GM12878 (cell line): ENCODE measurements around the gene NEB. TPM values are rescaled to one million over a fixed set of nuclear protein-coding genes. Genes with fewer than 3 reads are reported as not detected.

Experiments used
- ATAC-seq: fragments of 200-7000 bp; cut with Tn5 transposase; 3 replicates; pipeline ENCODE4 v1.9.1; 2020; ENCODE audit warnings: mild to moderate bottlenecking, moderate library complexity
- BruUV-seq: library from RNA; stranded (reverse); fragments of 400-500 nt; replicated peaks from 2 replicates; lab custom pipeline; 2021; lab: Mats Ljungman, UMichigan
- CTCF ChIA-PET: fragments of 300-600 bp; sonication (Branson Sonifier 250); formaldehyde crosslinking; extraction: SDS; loops from one replicate; lab custom pipeline; 2021; ENCODE audit warnings: inconsistent platforms; lab: Yijun Ruan, JAX
- POLR2A ChIA-PET: fragments of 350-600 bp; formaldehyde crosslinking; extraction: SDS; loops from one replicate; lab custom pipeline; 2021; ENCODE audit warnings: inconsistent platforms; lab: Charles Lee
- RAD21 ChIA-PET: fragments of 300-600 bp; sonication (Branson Sonifier 250); formaldehyde crosslinking; loops from one replicate; lab custom pipeline; 2023; ENCODE audit warnings: antibody characterized with exemption; ENCODE audit not compliant: unreplicated experiment; lab: Charles Lee
- SMC1A ChIA-PET: fragments of 300-600 bp; sonication (Branson Sonifier 250); formaldehyde crosslinking; loops from one replicate; lab custom pipeline; 2023; ENCODE audit not compliant: unreplicated experiment, uncharacterized antibody; lab: Charles Lee
- DNase-seq: peaks from one replicate; pipeline ENCODE4 v3.0.0-alpha.2; 2011; ENCODE audit warnings: low read depth, low spot score
- FAIRE-seq: peaks from 3 replicates; lab custom pipeline; 2011; peaks lifted over from hg19 to GRCh38; lab: Jason Lieb, UNC
- H2AFZ ChIP-seq: 2 replicates; pipeline ENCODE4 v1.6.0; 2011; ENCODE audit warnings: low read depth, low read length, control low read depth; ENCODE audit not compliant: control insufficient read depth
- H3K27ac ChIP-seq: 2 replicates; pipeline ENCODE4 v1.5.1; 2011; ENCODE audit warnings: control low read depth; ENCODE audit not compliant: control insufficient read depth, insufficient read depth
- H3K27me3 ChIP-seq, 2 experiments: replicated peaks in 1 of 2; 2 replicates each; pipeline versions ENCODE4 v1.6.0 to v1.6.1; 2011; ENCODE audit warnings: low read length in 1 of 2; ENCODE audit not compliant: control insufficient read depth in 2 of 2, insufficient read depth in 2 of 2
- H3K36me3 ChIP-seq, 2 experiments: 2 replicates each; pipeline ENCODE4 v1.5.1; 2011; ENCODE audit warnings: low read length in 1 of 2; ENCODE audit not compliant: control insufficient read depth in 2 of 2, insufficient read depth in 2 of 2
- H3K4me1 ChIP-seq: 2 replicates; pipeline ENCODE4 v1.6.1; 2011; ENCODE audit warnings: mild to moderate bottlenecking, low read length, moderate library complexity, mixed read lengths; ENCODE audit not compliant: control insufficient read depth, insufficient read depth
- H3K4me2 ChIP-seq: 2 replicates; pipeline ENCODE4 v1.6.0; 2011; ENCODE audit warnings: control low read depth; ENCODE audit not compliant: control insufficient read depth, insufficient read depth
- H3K4me3 ChIP-seq: fragments of 200-600 bp; sonication (generic); 2 replicates; pipeline ENCODE4 v1.5.1; 2016
- H3K79me2 ChIP-seq: 2 replicates; pipeline ENCODE4 v1.6.0; 2011; ENCODE audit warnings: low read length; ENCODE audit not compliant: control insufficient read depth, insufficient read depth
- H3K9ac ChIP-seq: 2 replicates; pipeline ENCODE4 v1.8.0; 2011; ENCODE audit warnings: low read length, control low read depth, mixed read lengths; ENCODE audit not compliant: control insufficient read depth, insufficient read depth
- H3K9me3 ChIP-seq: replicated peaks from 3 replicates; pipeline ENCODE4 v1.5.1; 2011; ENCODE audit warnings: mild to moderate bottlenecking, low read length; ENCODE audit not compliant: control insufficient read depth, insufficient read depth
- H4K20me1 ChIP-seq: 2 replicates; pipeline ENCODE4 v1.6.0; 2011; ENCODE audit not compliant: control insufficient read depth, insufficient read depth
- CHD1 ChIP-seq: IDR thresholded peaks from 2 replicates; pipeline ENCODE4 v1.6.1; 2012; ENCODE audit warnings: low read depth, low read length, improper control_type of control experiment
- CHD2 ChIP-seq: IDR thresholded peaks from 2 replicates; pipeline ENCODE4 v1.6.1; 2011; ENCODE audit warnings: low read depth, low read length, improper control_type of control experiment, borderline replicate concordance
- EZH2 ChIP-seq: IDR thresholded peaks from 2 replicates; pipeline ENCODE4 v1.6.1; 2012; ENCODE audit warnings: low read depth, mild to moderate bottlenecking, control low read depth, inconsistent platforms, low read length, borderline replicate concordance; ENCODE audit not compliant: control insufficient read depth
- FOS ChIP-seq: IDR thresholded peaks from 3 replicates; pipeline ENCODE4 v1.6.1; 2011; ENCODE audit warnings: borderline replicate concordance; ENCODE audit not compliant: insufficient read length; ENCODE audit errors: extremely low read depth
- FOXM1 ChIP-seq: IDR thresholded peaks from 2 replicates; pipeline ENCODE4 v1.6.1; 2012; ENCODE audit warnings: low read depth, mild to moderate bottlenecking, inconsistent platforms, low read length, moderate library complexity
- GABPA ChIP-seq: IDR thresholded peaks from 2 replicates; pipeline ENCODE4 v1.6.1; 2014; ENCODE audit warnings: antibody characterized with exemption, low read depth, mild to moderate bottlenecking, inconsistent platforms
- IRF5 ChIP-seq: fragments of 450-650 bp; IDR thresholded peaks from 2 replicates; pipeline ENCODE4 v1.6.1; 2017; ENCODE audit warnings: borderline replicate concordance
- JUNB ChIP-seq: IDR thresholded peaks from 2 replicates; pipeline ENCODE4 v1.6.1; 2016; ENCODE audit warnings: antibody characterized with exemption, mild to moderate bottlenecking
- MAX ChIP-seq: IDR thresholded peaks from 2 replicates; pipeline ENCODE4 v1.6.1; 2012; ENCODE audit warnings: low read depth, low read length, improper control_type of control experiment
- NBN ChIP-seq: fragments of 450-650 bp; IDR thresholded peaks from 2 replicates; pipeline ENCODE4 v1.6.1; 2016
- RAD51 ChIP-seq: fragments of 450-650 bp; IDR thresholded peaks from 2 replicates; pipeline ENCODE4 v1.6.1; 2016; ENCODE audit warnings: moderate library complexity, mild to moderate bottlenecking, inconsistent platforms
- RBBP5 ChIP-seq: fragments of 200-600 bp; sonication (generic); conservative IDR thresholded peaks from 2 replicates; pipeline ENCODE4 v1.6.1; 2016
- RELB ChIP-seq: fragments of 450-650 bp; IDR thresholded peaks from 2 replicates; pipeline ENCODE4 v1.6.1; 2017; ENCODE audit warnings: low read depth, mild to moderate bottlenecking, moderate library complexity
- RFX5 ChIP-seq: IDR thresholded peaks from 2 replicates; pipeline ENCODE4 v1.6.1; 2011; ENCODE audit warnings: low read depth, low read length, improper control_type of control experiment
- TCF3 ChIP-seq: IDR thresholded peaks from 2 replicates; pipeline ENCODE4 v1.6.1; 2012; ENCODE audit warnings: low read depth, mild to moderate bottlenecking, low read length, borderline replicate concordance; ENCODE audit not compliant: insufficient read depth
- YBX1 ChIP-seq: fragments of 450-650 bp; IDR thresholded peaks from 2 replicates; pipeline ENCODE4 v1.6.1; 2016; ENCODE audit warnings: antibody characterized with exemption
- WGBS: methylation state at CpG from one replicate; pipeline ENCODE4 v1.1.6; 2016; ENCODE audit warnings: low lambda C conversion rate; ENCODE audit not compliant: insufficient replicate concordance, insufficient coverage; ENCODE audit errors: missing lambda C conversion rate; 5-methylcytosine and 5-hydroxymethylcytosine counted together
- in situ Hi-C: fragments of 300-500 bp; cut with MboI; formaldehyde crosslinking; loops from 9 replicates; pipeline ENCODE4 v1.14.3; 2018; ENCODE audit warnings: mixed read lengths
- intact Hi-C: fragments of 100-400 bp; cut with micrococcal nuclease; formaldehyde crosslinking; loops from one replicate; pipeline ENCODE4 v1.14.2; 2022; ENCODE audit not compliant: unreplicated experiment
- polyA plus RNA-seq, 11 experiments: library from polyadenylated mRNA; depleted of rRNA in 4 of 11; unstranded in 6 of 11; stranded (reverse) in 5 of 11; fragments of >200 nt; fragmentation: Nextera tagmentation in 4 of 11; fragmentation: Illumina TruSeq in 1 of 11; extraction: Ambion mirVana in 4 of 11; extraction: Trizol in 1 of 11; gene quantifications; 1 replicate in 1 of 11; 2 replicates in 10 of 11; pipeline versions ENCODE4 v1.2.1 to v1.2.3, GENCODE V29; 2011 to 2016; ENCODE audit warnings: inconsistent platforms in 2 of 11, missing spikeins in 2 of 11, low read depth in 1 of 11
- total RNA-seq, 4 experiments: library from RNA; depleted of rRNA in 3 of 4; stranded (reverse); fragments of >200 nt in 3 of 4; fragmentation: Illumina TruSeq in 1 of 4; extraction: Trizol in 1 of 4; gene quantifications; 2 replicates each; pipeline versions ENCODE4 v1.2.1 to v1.2.3, GENCODE V29; 2013 to 2021
- TF ChIP-seq, protein P1 (sequence below), 3 experiments: IDR thresholded peaks in 2 of 3; conservative IDR thresholded peaks in 1 of 3; 2 replicates each; pipeline ENCODE4 v1.5.1; 2011; ENCODE audit warnings: low read depth in 3 of 3, low read length in 3 of 3, mild to moderate bottlenecking in 3 of 3, control low read depth in 2 of 3, moderate library complexity in 2 of 3, inconsistent platforms in 1 of 3, mixed read lengths in 1 of 3; ENCODE audit not compliant: control insufficient read depth in 2 of 3, insufficient read depth in 1 of 3; ENCODE audit errors: extremely low read depth in 1 of 3

NEB gene
- total and polyA plus RNA-seq, 10 of the 15 experiments (the other 5 are each of a cell fraction or from before 2014, with no cell fraction given): 0.04 to 0.77 (median 0.12) TPM

DNA sequence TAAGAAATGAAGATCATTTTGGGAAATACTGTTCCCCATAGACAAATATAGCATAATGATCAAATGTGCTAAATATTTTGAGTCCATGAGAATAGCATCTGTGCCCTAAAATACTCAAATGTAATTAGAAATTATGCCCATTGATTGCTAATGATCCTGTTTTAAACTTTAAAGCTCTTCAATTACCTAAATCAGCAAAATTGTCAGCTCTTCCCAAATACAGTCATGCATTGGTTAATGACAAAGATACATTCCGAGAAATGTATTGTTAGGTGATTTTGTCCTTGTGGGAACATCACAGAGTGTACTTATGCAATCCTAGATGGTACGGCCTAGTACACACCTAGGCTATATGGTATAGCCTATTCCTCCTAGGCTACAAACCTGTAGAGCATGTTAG lies 89.7 kb downstream of the NEB start:
- DNase-seq: no peak
- no peaks in the 10 kb centered on the region for H3K4me1 ChIP-seq
- no peak for ATAC-seq
- TF ChIP-seq, protein P1, sequence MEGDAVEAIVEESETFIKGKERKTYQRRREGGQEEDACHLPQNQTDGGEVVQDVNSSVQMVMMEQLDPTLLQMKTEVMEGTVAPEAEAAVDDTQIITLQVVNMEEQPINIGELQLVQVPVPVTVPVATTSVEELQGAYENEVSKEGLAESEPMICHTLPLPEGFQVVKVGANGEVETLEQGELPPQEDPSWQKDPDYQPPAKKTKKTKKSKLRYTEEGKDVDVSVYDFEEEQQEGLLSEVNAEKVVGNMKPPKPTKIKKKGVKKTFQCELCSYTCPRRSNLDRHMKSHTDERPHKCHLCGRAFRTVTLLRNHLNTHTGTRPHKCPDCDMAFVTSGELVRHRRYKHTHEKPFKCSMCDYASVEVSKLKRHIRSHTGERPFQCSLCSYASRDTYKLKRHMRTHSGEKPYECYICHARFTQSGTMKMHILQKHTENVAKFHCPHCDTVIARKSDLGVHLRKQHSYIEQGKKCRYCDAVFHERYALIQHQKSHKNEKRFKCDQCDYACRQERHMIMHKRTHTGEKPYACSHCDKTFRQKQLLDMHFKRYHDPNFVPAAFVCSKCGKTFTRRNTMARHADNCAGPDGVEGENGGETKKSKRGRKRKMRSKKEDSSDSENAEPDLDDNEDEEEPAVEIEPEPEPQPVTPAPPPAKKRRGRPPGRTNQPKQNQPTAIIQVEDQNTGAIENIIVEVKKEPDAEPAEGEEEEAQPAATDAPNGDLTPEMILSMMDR (IDR thresholded peaks at IDR 0.05 in 2 of 3, conservative IDR thresholded peaks at IDR 0.05 in 1 of 3; ENCODE audit: control insufficient read depth in 2 of 3, extremely low read depth in 1 of 3, insufficient read depth in 1 of 3, low read depth in 3 of 3, low read length in 3 of 3): no peak
- TF ChIP-seq TCF3 (no peak), RAD51 (no peak), IRF5 (no peak), FOXM1 (no peak), NBN (no peak), FOS (no peak), RBBP5 (no peak), YBX1 (no peak), CHD1 (no peak), GABPA (no peak), RELB (no peak), RFX5 (no peak), JUNB (no peak), CHD2 (no peak), EZH2 (no peak), MAX (no peak)
- in situ Hi-C loops: no loop called here
- H3K79me2 ChIP-seq: no peaks in the 10 kb centered on the region
- H3K9me3 ChIP-seq: no peaks in the 10 kb centered on the region
- intact Hi-C loops: no loop called here
- H3K36me3 ChIP-seq: no peaks in the 10 kb centered on the region
- BruUV-seq: no TSS peak
- ChIA-PET POLR2A (no interaction called here), SMC1A (no interaction called here), CTCF (interaction anchor here (1.3 kb wide), 1 partner anchor 382 kb away, joined by 4 read pairs; no protein-coding TSS in a partner anchor), RAD21 (no interaction called here)
- WGBS: 57% methylated on average over 2 of the region's 2 CpGs
- no peak overlapping the region for H3K27ac ChIP-seq
- no peak overlapping the region for H2AFZ ChIP-seq
- H4K20me1 ChIP-seq: no peaks in the 10 kb centered on the region
- no peak for FAIRE-seq
- H3K4me3 ChIP-seq: no peak overlapping the region
- H3K4me2 ChIP-seq: no peak overlapping the region
- H3K9ac ChIP-seq: no peak overlapping the region
- H3K27me3 ChIP-seq: no peaks in the 10 kb centered on the region
